ENCODE measurements around the gene MALRD1. TPM values are rescaled to one million over a fixed set of nuclear protein-coding genes. Genes with fewer than 3 reads are reported as not detected.

Gene MALRD1
- total RNA-seq, 2 experiments from 2014 or later = not detected

DNA sequence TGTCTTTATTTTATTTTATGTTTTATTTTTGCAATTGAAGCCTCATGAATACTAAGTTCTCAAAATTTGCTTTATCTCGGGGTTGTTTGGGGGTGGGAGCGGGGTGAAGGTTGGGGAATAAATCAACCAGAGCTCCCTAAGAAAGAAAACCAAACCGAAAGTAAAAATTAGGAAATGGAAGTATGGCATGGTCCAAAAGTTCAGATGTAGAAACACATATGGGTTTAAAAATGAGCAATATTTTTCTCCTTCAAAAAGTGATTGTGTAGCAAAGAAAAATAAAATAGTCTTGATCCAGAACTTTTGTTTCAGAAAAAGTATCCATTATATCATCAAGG lies 590.3 kb downstream of the MALRD1 start:
- no peaks in the 10 kb centered on the region for H3K4me1 Mint-ChIP-seq
- no peak overlapping the region for H3K27ac Mint-ChIP-seq
- intact Hi-C loops (cut with DNase I, micrococcal nuclease) = no loop called here
- H3K27me3 Mint-ChIP-seq = no peaks in the 10 kb centered on the region
- ChIA-PET CTCF (interaction anchor here (0.5 kb wide), 1 partner anchor 391 kb away, joined by 4 read pairs; no protein-coding TSS in a partner anchor), POLR2A (no interaction called here)
- no peak for DNase-seq
- ATAC-seq = no peak
- no peak overlapping the region for H3K4me3 Mint-ChIP-seq
- no peaks in the 10 kb centered on the region for H3K9me3 Mint-ChIP-seq (ENCODE audit: low read depth)
- H3K36me3 Mint-ChIP-seq (ENCODE audit: low read depth) = no peaks in the 10 kb centered on the region

DNA sequence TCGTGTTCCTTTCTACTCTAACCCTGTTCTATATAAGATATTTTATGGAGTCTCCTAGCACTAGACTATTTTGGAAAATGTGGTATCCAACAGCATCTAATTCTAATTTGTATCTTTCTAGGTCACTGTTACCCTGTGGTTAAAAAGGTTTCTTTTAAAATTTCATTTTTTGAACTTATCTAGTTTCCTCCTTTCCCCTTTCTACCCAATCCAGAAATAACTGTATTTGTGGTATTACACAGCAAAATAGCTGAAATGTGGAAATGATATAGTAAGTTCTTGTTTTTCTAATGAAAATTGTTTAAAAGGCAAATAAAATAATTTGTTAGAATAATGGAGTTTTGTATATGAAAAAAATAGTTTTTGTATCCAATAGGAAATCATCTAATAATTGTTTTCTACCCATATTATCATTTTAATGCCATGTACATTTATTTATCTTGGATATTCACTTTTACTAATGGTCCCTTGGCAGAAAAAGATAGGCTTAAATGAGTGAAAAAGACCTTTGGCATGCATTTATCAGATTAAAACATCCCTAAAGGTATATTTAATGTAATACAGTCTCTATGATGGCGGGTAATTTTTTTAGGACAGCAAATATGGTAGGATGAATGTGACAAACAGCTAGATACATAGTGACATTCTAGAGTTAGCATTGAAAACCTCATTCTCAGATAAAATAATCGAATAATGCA lies 592.1 kb downstream of the MALRD1 start:
- H3K4me3 Mint-ChIP-seq = no peak overlapping the region
- H3K4me1 Mint-ChIP-seq = no peaks in the 10 kb centered on the region
- H3K27me3 Mint-ChIP-seq = no peaks in the 10 kb centered on the region
- DNase-seq (no peak), ATAC-seq (no peak)
- ChIA-PET CTCF (no interaction called here), POLR2A (no interaction called here)
- H3K9me3 Mint-ChIP-seq (ENCODE audit: low read depth) = no peaks in the 10 kb centered on the region
- intact Hi-C loops (cut with DNase I, micrococcal nuclease) = no loop called here
- H3K27ac Mint-ChIP-seq = no peak overlapping the region
- no peaks in the 10 kb centered on the region for H3K36me3 Mint-ChIP-seq (ENCODE audit: low read depth)

DNA sequence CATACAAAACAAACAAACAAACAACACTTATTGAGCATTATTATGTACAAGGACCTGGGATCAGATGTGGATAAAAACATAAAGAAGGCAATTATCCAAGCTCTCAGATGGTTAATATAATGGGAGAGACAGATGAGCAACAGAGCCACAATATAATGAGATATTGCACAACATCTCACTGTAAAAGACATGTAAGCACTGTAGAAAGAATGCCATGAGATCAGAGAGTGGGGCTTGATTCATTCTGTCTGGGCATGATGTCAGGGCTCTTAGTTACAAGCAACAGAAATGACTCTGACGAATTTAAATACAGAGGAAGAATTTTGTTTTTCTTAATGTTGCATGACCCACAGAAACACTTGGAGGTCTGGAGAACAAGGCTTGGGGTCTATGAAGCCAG lies 602.9 kb downstream of the MALRD1 start:
- intact Hi-C loops (cut with DNase I, micrococcal nuclease) = no loop called here

DNA sequence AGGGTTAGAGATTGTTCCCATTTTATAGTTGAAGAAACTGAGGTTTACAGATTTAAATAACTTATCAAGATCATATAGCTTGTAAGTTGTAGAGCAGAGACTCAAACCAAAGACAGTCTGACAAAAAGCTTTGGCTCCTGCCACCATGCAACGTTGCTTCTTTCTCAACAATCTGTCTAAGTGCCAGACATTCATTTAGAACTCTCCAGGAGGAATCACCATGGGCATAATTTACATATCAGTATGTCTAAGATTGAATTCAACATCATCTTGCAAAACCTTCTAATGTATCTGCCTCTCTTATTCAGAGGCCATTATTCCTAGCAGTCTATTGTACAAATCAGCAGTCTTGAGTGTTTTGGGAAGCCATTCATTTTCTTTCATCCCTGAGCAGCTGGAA lies 604.1 kb downstream of the MALRD1 start:
- POLR2A ChIA-PET = no interaction called here

More for the DNA sequence above, 602.9 kb downstream of the MALRD1 start:
- CTCF ChIA-PET = no interaction called here
- H3K27me3 Mint-ChIP-seq = no peaks in the 10 kb centered on the region
- no peak overlapping the region for H3K27ac Mint-ChIP-seq
- no peaks in the 10 kb centered on the region for H3K36me3 Mint-ChIP-seq (ENCODE audit: low read depth)
- no peaks in the 10 kb centered on the region for H3K4me1 Mint-ChIP-seq
- POLR2A ChIA-PET = no interaction called here
- ATAC-seq (no peak), DNase-seq (no peak)
- H3K4me3 Mint-ChIP-seq = no peak overlapping the region
- peaks cover 3% of the 10 kb centered on the region for H3K9me3 Mint-ChIP-seq (ENCODE audit: low read depth)

DNA sequence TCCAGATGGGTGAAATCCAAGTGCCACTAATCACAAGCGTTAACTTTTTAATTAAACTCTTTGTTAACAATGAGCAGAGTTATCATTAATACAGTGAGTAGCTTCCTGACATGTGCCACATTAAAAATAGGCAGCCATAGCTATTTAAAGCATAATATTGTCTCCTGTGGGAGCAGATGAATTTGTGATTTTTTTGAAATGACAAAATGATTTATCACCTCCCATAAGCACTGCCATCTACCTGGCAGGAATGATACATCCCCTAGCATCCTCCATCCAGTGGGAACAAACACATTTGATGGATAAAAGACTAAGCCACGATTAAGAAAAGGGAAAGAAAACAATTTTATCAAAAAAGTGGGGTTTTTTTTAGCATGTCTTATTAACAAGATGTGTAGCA lies 605.3 kb downstream of the MALRD1 start:
- ATAC-seq (no peak), DNase-seq (no peak)
- Mint-ChIP-seq H3K27ac (no peak overlapping the region), H3K9me3 (ENCODE audit: low read depth) (no peaks in the 10 kb centered on the region), H3K36me3 (ENCODE audit: low read depth) (no peaks in the 10 kb centered on the region), H3K4me3 (no peak overlapping the region), H3K27me3 (no peaks in the 10 kb centered on the region), H3K4me1 (no peaks in the 10 kb centered on the region)
- intact Hi-C loops (cut with DNase I, micrococcal nuclease) = no loop called here
- POLR2A ChIA-PET = no interaction called here
- CTCF ChIA-PET = no interaction called here

More for the DNA sequence above, 604.1 kb downstream of the MALRD1 start:
- H3K4me1 Mint-ChIP-seq = no peaks in the 10 kb centered on the region
- no peak for ATAC-seq
- CTCF ChIA-PET = no interaction called here
- H3K4me3 Mint-ChIP-seq = no peak overlapping the region
- no peaks in the 10 kb centered on the region for H3K9me3 Mint-ChIP-seq (ENCODE audit: low read depth)
- H3K27me3 Mint-ChIP-seq = no peaks in the 10 kb centered on the region
- no peak for DNase-seq
- intact Hi-C loops (cut with DNase I, micrococcal nuclease) = no loop called here
- no peak overlapping the region for H3K27ac Mint-ChIP-seq
- no peaks in the 10 kb centered on the region for H3K36me3 Mint-ChIP-seq (ENCODE audit: low read depth)

DNA sequence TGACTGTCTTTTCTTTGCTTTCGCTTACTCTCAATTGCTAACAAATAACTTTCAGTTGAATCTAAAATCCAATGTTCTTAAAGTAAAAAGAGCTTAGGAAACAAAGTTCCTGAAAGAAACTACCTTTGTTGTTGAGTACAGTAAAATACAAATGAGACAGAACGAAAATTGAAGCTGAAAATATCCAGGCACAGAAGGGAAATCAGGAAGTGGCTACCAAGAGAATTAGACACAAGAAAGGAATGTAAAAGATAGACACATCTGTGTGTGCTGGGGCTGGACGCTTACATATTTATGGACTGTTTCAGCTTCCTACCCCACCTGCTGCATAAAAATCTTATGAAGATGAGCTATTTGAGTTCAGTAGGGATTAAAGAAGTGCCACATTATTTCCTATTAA lies 606.0 kb downstream of the MALRD1 start:
- no peak overlapping the region for H3K27ac Mint-ChIP-seq
- H3K4me3 Mint-ChIP-seq = no peak overlapping the region
- no peaks in the 10 kb centered on the region for H3K4me1 Mint-ChIP-seq
- H3K9me3 Mint-ChIP-seq (ENCODE audit: low read depth) = no peaks in the 10 kb centered on the region
- intact Hi-C loops (cut with DNase I, micrococcal nuclease) = no loop called here
- H3K36me3 Mint-ChIP-seq (ENCODE audit: low read depth) = no peaks in the 10 kb centered on the region
- no peak for DNase-seq
- CTCF ChIA-PET = no interaction called here
- POLR2A ChIA-PET = no interaction called here
- ATAC-seq = no peak
- H3K27me3 Mint-ChIP-seq = no peaks in the 10 kb centered on the region

DNA sequence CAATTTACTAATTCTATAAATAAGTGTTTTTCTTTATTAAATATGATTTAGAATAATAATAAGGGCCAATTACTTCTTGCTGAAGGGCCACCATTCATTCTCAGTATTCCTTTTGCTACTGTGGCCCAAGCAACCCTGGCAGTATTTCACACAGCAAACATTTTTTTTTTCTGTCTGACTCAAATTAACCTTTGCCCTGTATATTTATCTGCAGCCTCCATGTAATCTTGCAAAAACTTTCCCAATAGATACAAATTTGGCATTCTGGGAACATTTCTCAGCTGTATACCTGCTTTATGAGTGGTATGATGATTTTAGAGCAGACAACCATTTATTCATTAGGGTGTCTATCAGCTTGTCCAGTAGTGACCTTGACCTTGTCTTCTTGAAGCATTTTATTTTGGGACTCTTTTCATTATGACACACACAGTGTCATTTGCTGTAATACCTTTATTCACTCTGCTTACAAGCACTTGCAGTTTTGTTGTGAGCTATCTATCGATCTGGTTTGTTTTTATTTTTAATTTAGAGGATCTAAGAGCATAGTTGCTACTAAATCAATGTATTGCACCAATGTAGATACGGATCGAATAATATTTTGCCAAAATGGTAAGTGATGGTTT lies 607.9 kb downstream of the MALRD1 start:
- POLR2A ChIA-PET = interaction anchor here (0.6 to 0.9 kb wide), 2 partner anchors 200 to 1437 kb away, joined by 3 to 8 read pairs; no protein-coding TSS in a partner anchor
- ATAC-seq (no peak), DNase-seq (no peak)
- no peaks in the 10 kb centered on the region for H3K9me3 Mint-ChIP-seq (ENCODE audit: low read depth)
- intact Hi-C loops (cut with DNase I, micrococcal nuclease) = no loop called here
- no peaks in the 10 kb centered on the region for H3K4me1 Mint-ChIP-seq
- H3K27me3 Mint-ChIP-seq = no peaks in the 10 kb centered on the region
- no peaks in the 10 kb centered on the region for H3K36me3 Mint-ChIP-seq (ENCODE audit: low read depth)
- no peak overlapping the region for H3K4me3 Mint-ChIP-seq
- CTCF ChIA-PET = no interaction called here
- no peak overlapping the region for H3K27ac Mint-ChIP-seq

DNA sequence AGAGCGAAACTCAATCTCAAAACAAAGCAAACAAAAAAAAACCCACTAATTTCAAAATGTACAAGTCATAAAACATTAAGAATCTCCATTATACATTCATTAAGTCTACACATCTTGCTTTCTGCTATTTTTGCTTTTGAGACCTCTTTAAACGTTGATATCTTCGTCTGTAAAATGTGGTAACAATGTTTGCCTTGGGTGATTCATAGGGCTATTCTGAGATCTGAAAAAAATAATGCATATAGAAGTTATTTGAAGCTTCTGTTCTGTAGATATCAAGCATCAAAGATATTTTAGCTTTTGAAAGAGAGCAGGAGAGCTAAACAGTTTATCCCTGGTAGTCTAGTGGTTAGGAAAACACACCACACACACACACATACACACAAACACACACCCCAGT lies 609.5 kb downstream of the MALRD1 start:
- ATAC-seq = no peak
- POLR2A ChIA-PET = no interaction called here
- Mint-ChIP-seq H3K27me3 (no peaks in the 10 kb centered on the region), H3K9me3 (ENCODE audit: low read depth) (no peaks in the 10 kb centered on the region), H3K4me1 (no peaks in the 10 kb centered on the region), H3K27ac (no peak overlapping the region), H3K36me3 (ENCODE audit: low read depth) (no peaks in the 10 kb centered on the region), H3K4me3 (no peak overlapping the region)
- CTCF ChIA-PET = no interaction called here
- intact Hi-C loops (cut with DNase I, micrococcal nuclease) = no loop called here
- no peak for DNase-seq

DNA sequence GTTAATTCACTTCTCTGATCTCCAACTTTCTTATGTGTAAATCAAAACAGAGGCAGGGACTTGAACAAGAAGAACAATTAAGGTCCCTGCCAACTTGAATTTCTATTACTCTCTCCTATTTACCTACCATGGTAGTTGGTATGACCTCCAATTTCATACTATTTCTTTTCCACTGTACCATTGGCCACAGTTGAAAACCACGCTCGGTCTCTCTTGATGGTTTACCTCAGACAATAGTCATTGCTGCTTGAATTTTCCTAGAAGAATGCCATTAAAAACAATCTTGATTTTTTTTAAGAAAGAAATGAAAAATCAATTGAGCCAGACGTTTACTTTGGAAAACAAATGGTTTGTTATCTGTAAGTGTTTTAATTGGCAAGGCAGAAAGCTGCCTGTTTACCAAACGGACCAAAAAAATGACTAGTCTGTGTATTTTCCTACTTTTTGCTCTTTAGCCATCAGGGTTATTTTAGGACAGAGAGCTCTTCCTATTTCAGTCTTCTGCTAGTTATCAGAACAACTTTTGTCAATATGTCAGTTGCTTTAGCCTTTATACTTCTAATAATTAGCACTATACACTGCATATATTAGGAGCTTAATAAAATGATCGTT lies 610.1 kb downstream of the MALRD1 start:
- Mint-ChIP-seq H3K4me3 (no peak overlapping the region), H3K36me3 (ENCODE audit: low read depth) (no peaks in the 10 kb centered on the region), H3K27me3 (no peaks in the 10 kb centered on the region), H3K9me3 (ENCODE audit: low read depth) (no peaks in the 10 kb centered on the region), H3K27ac (no peak overlapping the region), H3K4me1 (no peaks in the 10 kb centered on the region)
- ChIA-PET CTCF (no interaction called here), POLR2A (no interaction called here)
- no peak for ATAC-seq
- intact Hi-C loops (cut with DNase I, micrococcal nuclease) = no loop called here
- DNase-seq = no peak

DNA sequence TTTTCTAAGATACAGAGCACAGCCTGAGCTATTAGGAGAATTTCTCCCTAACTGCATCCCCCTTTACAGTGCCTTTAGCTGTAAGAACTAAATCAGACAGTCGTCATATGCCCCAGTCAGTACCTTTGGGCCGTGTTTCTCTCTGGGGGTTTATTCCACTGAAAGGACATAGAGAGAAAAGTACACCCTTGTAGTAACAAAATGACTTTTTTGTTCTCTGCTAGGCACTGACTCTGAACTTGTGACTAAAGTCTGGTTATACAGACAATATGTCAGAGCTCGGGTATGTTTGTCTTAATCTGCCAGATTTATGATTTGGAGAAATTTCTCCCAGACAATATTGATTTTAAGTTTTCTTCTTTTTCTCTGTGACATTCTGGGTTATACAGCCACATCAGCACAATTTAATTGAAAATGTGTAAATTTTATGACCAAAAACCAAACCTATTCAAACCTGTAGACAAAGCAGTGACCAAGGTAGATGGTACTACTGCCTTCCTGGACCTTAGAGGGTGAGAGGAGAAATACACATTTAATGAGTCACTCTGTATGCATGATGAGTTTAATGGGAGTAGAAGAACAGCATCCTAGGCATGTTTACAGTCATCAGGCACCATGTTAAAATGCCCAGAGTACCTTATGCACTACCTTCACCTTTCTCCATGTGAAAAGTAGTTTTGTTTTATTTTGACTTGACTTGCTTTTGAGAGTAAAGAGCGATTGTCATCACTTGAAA lies 611.5 kb downstream of the MALRD1 start:
- H3K36me3 Mint-ChIP-seq (ENCODE audit: low read depth) = no peaks in the 10 kb centered on the region
- no peaks in the 10 kb centered on the region for H3K4me1 Mint-ChIP-seq
- no peaks in the 10 kb centered on the region for H3K9me3 Mint-ChIP-seq (ENCODE audit: low read depth)
- ATAC-seq = no peak
- intact Hi-C loops (cut with DNase I, micrococcal nuclease) = no loop called here
- H3K27me3 Mint-ChIP-seq = no peaks in the 10 kb centered on the region
- ChIA-PET POLR2A (no interaction called here), CTCF (no interaction called here)
- no peak overlapping the region for H3K4me3 Mint-ChIP-seq
- H3K27ac Mint-ChIP-seq = no peak overlapping the region
- no peak for DNase-seq

DNA sequence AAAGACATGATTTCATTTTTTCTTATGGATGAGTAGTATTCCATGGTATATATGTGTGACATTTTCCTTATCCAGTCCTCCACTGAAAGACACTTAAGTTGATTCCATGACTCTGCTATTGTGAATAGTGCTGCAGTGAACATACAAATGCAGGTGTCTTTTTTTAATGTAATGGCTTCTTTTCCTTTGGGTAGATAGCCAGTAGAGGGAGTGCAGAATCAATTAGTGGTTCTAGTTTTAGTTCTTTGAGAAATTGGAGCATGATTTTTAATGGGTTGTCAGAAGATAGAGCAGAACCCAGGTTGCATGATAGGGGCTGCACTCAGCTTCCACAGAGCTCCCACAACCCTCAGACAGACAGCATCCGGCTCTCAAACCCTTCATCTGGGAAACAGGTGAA lies 614.7 kb downstream of the MALRD1 start:
- H3K9me3 Mint-ChIP-seq (ENCODE audit: low read depth) = no peaks in the 10 kb centered on the region
- ChIA-PET CTCF (interaction anchor here (0.5 kb wide), 1 partner anchor 101 kb away, joined by 3 read pairs; no protein-coding TSS in a partner anchor), POLR2A (no interaction called here)
- ATAC-seq (no peak), DNase-seq (no peak)
- no peak overlapping the region for H3K27ac Mint-ChIP-seq
- no peaks in the 10 kb centered on the region for H3K36me3 Mint-ChIP-seq (ENCODE audit: low read depth)
- intact Hi-C loops (cut with DNase I, micrococcal nuclease) = no loop called here
- H3K4me1 Mint-ChIP-seq = no peaks in the 10 kb centered on the region
- H3K27me3 Mint-ChIP-seq = no peaks in the 10 kb centered on the region
- H3K4me3 Mint-ChIP-seq = no peak overlapping the region

DNA sequence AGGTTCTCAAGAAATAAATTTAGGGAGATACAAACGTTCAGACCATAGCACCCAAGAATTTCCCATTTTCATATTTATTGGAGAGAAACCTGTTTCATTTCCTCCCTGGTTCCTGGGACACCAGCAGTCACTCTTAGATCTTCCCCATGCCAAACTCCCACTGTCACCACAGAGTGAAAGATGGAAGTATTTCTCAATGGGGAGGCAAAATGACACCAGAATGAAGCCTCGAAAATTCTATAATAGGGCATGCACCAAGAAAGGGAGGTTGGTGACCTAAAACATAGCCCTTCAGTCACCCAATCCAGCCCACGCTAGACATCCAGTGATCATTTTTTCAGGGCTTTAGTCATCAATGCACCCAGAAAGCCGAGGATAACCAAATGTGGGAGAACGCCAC lies 619.5 kb downstream of the MALRD1 start:
- POLR2A ChIA-PET = no interaction called here

More for the DNA sequence above, 619.5 kb downstream of the MALRD1 start:
- Mint-ChIP-seq H3K36me3 (ENCODE audit: low read depth) (no peaks in the 10 kb centered on the region), H3K4me1 (no peaks in the 10 kb centered on the region), H3K27me3 (no peaks in the 10 kb centered on the region), H3K27ac (no peak overlapping the region), H3K4me3 (no peak overlapping the region), H3K9me3 (ENCODE audit: low read depth) (no peaks in the 10 kb centered on the region)
- no peak for DNase-seq
- intact Hi-C loops (cut with DNase I, micrococcal nuclease) = no loop called here
- CTCF ChIA-PET = no interaction called here
- ATAC-seq = no peak

Measured in activated CD4-positive, alpha-beta T cell treated with anti-CD3 and anti-CD28 coated beads for 36 hours (primary cell).